HL-60 (cell line): Measurements from ENCODE around the gene NRXN3.

ENCODE experiments used
- GABPA ChIP-seq: IDR thresholded peaks from 2 replicates; pipeline ENCODE4 v1.6.1; 2012; ENCODE audit warnings: low read depth
- POLR2AphosphoS5 ChIP-seq: IDR thresholded peaks from 2 replicates; pipeline ENCODE4 v1.6.1; 2012; ENCODE audit warnings: low read depth
- SPI1 ChIP-seq: IDR thresholded peaks from 2 replicates; pipeline ENCODE4 v1.6.1; 2012; ENCODE audit warnings: low read depth, mild to moderate bottlenecking, borderline replicate concordance
- TF ChIP-seq, protein P1 (sequence below): IDR thresholded peaks from one replicate; pipeline ENCODE4 v1.5.1; 2011; ENCODE audit warnings: low read length, control low read depth, inconsistent platforms; ENCODE audit not compliant: insufficient read depth
- TF ChIP-seq, protein P2 (sequence below): IDR thresholded peaks from 2 replicates; pipeline ENCODE4 v1.6.1; 2012; ENCODE audit warnings: low read depth; ENCODE audit not compliant: insufficient replicate concordance

DNA sequence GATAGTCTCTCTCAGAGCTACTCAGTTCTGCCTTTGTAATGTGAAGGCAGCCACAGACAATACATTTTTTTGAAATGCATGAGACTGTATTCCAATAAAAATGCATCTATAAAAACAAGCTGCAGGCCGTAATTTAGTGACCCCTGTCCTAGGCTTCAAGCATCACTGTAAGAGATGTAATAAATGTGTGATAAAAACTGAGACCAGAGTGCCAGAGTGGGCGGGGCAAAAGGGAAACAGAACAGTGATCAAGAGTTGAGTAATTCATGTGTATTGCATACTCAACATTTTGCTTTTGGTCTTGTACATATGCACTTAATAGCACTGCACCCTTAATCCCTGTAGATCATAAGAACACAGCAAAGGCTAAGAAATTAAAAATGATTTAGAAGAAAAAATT is 1297.7 kb downstream of the NRXN3 start:
- TF ChIP-seq, protein P1, sequence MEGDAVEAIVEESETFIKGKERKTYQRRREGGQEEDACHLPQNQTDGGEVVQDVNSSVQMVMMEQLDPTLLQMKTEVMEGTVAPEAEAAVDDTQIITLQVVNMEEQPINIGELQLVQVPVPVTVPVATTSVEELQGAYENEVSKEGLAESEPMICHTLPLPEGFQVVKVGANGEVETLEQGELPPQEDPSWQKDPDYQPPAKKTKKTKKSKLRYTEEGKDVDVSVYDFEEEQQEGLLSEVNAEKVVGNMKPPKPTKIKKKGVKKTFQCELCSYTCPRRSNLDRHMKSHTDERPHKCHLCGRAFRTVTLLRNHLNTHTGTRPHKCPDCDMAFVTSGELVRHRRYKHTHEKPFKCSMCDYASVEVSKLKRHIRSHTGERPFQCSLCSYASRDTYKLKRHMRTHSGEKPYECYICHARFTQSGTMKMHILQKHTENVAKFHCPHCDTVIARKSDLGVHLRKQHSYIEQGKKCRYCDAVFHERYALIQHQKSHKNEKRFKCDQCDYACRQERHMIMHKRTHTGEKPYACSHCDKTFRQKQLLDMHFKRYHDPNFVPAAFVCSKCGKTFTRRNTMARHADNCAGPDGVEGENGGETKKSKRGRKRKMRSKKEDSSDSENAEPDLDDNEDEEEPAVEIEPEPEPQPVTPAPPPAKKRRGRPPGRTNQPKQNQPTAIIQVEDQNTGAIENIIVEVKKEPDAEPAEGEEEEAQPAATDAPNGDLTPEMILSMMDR, result no peak
- TF ChIP-seq, protein P2, sequence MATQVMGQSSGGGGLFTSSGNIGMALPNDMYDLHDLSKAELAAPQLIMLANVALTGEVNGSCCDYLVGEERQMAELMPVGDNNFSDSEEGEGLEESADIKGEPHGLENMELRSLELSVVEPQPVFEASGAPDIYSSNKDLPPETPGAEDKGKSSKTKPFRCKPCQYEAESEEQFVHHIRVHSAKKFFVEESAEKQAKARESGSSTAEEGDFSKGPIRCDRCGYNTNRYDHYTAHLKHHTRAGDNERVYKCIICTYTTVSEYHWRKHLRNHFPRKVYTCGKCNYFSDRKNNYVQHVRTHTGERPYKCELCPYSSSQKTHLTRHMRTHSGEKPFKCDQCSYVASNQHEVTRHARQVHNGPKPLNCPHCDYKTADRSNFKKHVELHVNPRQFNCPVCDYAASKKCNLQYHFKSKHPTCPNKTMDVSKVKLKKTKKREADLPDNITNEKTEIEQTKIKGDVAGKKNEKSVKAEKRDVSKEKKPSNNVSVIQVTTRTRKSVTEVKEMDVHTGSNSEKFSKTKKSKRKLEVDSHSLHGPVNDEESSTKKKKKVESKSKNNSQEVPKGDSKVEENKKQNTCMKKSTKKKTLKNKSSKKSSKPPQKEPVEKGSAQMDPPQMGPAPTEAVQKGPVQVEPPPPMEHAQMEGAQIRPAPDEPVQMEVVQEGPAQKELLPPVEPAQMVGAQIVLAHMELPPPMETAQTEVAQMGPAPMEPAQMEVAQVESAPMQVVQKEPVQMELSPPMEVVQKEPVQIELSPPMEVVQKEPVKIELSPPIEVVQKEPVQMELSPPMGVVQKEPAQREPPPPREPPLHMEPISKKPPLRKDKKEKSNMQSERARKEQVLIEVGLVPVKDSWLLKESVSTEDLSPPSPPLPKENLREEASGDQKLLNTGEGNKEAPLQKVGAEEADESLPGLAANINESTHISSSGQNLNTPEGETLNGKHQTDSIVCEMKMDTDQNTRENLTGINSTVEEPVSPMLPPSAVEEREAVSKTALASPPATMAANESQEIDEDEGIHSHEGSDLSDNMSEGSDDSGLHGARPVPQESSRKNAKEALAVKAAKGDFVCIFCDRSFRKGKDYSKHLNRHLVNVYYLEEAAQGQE, result no peak
- no peak for TF ChIP-seq POLR2AphosphoS5
- no peak for TF ChIP-seq GABPA
- no peak for TF ChIP-seq SPI1
